Activated CD4-positive, alpha-beta T cell treated with anti-CD3 and anti-CD28 coated beads, Interleukin-2, amount 50 U/mL, for 1 hour (primary cell): ENCODE measurements around the gene RNF126.
"Not testable (repeated sequence)": the region's sequence is repeated elsewhere in the genome, so short reads cannot be mapped to it uniquely, and the experiment has no call there.

ENCODE experiments used
- DNase-seq: peaks from one replicate; pipeline ENCODE4 v3.0.0-alpha.2; 2020

The RNF126 gene

DNA sequence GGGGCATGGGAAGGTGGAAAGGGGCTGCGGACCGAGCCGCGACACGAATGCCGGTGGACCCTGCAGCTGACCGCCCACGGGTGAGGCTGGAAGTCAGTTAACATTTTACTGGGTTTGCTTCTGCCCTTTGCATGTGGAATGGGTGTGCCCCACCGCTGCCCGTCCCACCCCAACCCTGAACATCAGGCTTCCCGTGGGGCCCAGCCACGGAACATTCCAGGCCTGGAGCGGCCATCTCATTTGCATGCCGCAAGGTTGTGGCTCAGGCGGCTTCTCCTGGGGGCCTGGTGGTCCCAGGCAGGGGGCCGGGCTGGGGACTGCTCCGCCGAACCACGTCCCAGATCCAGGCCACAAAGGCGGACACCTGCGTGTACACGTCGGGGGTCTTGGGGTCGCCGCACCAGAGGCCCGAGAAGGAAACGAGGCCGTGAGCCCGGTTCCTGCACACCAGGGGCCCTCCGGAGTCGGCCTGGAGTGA is 22.5 kb upstream of the RNF126 start:
- DNase-seq, result no peak

DNA sequence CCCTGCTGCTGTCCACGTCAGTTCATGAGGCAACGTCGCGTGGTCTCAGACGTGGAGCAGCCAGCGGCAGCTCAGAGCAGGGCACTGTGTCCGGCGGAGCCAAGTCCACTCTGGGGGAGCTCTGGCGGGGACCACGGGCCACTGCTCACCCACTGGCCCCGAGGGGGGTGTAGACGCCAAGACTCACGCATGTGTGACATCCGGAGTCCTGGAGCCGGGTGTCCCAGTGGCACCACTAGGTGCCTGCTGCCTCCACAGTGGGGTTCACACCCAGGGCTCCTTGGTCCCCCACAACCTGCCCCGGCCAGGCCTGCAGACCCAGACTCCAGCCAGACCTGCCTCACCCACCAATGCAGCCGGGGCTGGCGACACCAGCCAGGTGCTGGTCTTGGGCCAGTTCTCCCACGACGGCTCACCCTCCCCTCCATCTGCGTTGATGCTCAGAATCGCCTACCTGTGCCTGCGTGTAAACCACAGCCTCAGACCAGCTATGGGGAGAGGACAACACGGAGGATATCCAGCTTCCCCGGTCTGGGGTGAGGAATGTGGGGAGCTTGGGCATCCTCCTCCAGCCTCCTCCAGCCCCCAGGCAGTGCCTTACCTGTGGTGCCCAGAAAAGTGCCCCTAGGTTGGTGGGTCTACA is 19.8 kb upstream of the RNF126 start:
- DNase-seq, result no peak

- peak; percentile 93 for DNase-seq
These were observed 18.3 kb upstream of the RNF126 start for GRCh38 chr19:681029-682019.

DNA sequence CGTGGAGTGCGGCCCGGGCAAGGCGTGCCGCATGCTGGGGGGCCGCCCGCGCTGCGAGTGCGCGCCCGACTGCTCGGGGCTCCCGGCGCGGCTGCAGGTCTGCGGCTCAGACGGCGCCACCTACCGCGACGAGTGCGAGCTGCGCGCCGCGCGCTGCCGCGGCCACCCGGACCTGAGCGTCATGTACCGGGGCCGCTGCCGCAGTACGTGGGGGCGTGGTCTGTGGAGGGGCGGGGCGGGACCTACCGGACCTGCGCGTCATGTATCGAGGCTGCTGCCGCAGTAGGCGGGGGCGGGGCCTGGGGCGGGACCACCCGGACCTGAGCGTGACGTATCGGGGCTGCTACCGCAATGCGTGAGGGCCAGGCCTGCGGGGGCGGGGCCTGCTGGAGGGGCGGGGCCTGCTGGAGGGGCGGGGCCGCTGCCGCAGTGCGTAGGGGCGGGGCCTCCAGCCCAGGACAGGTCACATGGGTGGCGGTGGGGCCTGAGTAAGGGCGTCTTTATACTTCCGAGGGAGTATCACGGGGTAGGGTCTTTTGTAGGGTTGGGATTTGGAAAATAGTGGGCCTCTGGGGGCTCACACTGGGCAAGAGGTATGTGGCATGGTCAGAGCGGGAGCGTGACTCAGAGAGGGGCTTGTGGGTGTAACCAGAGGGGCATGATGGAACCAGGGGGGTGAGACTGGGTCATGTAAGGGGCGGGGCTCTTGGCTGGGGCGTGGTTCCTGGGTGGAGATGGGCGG is 17.4 kb upstream of the RNF126 start:
- peak; percentile 100 for DNase-seq

- DNase-seq, result no peak
These were observed 16.6 kb upstream of the RNF126 start for GRCh38 chr19:679418-680286.

DNA sequence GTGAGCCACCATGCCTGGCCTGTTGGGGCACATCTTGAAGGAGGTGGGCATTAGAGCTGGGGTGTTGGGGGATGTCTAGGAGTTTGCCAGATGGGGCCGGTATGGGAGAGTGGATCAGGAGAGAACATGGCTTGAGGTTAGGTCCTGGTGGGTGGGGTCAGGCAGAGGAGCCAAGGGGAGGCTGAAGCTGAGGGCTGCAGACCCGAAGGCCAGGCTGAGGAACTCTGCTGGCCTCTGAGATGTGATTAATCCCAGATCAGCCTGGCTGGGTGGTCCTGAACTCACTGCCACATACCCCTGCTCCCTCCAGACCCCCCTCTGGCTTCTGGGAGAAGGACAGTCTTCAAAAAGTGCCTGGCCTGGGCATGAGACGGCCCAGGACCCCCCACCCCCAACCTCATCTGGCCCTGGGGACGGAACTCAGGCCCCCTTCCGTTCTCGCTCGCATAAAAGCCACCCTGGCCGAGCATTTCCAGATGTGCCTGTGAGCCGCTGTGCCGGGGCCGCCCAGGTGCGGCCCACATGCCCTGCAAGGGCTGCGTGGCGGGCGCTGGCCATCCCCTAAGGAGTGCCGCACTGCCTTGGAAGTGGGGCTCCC is 15.9 kb upstream of the RNF126 start:
- no peak for DNase-seq

DNA sequence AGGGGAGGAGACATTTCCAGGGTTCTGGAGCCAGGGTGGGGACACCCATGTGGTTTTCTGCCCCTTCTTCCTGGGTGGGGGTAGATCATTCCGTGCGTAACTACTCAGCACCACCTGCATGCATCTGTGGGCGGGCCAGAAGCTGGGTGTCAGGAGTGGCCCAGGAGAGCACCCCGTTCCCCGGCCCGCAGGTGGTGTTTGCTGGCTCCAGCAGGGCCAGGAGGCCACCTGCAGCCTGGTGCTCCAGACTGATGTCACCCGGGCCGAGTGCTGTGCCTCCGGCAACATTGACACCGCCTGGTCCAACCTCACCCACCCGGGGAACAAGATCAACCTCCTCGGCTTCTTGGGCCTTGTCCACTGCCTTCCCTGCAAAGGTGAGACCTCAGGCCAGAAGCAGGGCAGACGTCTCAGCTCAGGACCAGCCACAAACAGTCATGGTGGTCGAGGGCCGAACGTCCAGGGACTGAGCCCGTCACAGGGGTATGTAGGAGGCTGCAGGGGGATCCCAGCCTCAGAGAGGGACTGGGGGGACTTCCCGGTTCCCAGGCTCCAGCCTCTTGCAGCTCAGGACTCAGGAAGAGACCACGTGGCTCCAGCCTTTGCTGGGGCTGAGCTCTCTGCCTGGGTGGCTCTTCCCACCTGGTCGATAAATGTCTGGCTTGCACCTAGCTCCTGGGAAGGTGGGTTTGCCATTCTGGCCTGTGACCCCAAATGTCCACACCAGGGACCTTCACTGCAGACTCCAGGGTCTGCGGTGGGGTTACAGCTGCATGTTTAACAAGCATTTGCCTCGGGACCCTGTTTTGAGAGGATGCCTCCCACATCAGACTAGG is 14.8 kb upstream of the RNF126 start:
- DNase-seq, result no peak

- no peak for DNase-seq
These were observed 14.2 kb upstream of the RNF126 start for GRCh38 chr19:677201-677600.

GRCh38 chr19:676339-677105 is 13.5 kb upstream of the RNF126 start, which contains the start of gene FSTL3:
TSS of gene FSTL3 (plus strand) at chr19:676392. CDS start at chr19:676424, 32 bp downstream.
- no peak for DNase-seq

DNA sequence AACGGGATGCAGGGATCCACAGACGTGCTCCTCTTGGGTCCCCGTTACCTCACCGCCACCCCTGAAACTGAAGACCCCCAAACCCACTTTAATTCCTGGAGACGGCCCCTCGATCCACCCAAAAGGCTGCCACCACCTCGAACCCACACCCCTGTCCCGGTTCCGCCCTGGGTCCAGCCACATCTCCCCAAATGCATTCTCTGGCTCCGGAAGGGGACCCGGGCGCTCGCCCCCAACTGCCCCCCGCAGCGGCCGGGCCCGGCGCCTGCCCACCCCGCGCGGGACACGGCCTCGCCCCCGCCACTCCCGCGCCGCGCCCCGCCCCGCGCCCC is 13.0 kb upstream of the RNF126 start:
- no peak for DNase-seq

- no peak for DNase-seq
These were observed 11.5 kb upstream of the RNF126 start for GRCh38 chr19:674282-675151.

DNA sequence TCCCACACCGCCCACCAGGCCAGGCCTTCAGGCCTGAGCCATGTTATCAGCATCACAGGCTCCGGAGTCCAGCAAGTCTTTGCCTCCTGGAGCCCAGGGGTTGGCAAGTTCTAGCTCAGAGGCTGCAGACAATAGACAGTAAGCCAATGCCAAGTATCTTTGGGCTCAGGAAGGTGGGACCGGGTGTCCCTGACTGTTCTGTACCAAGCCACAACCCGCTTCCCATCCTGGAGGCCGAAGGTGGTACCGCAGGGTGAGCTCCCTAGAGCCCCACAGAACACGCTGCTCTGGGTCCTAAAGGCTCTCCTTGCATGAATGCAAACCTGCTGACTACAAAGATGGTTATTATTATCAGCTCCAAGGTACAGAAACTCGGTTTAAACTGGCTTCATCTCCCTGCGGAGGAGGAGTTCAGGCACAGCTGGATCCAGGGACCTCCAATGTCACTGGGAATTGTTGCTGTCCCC is 7.6 kb upstream of the RNF126 start:
- DNase-seq, result no peak

GRCh38 chr19:668675-669434 is 5.8 kb upstream of the RNF126 start:
- DNase-seq, result not testable (repeated sequence)

GRCh38 chr19:666985-667573 is 4.1 kb upstream of the RNF126 start:
- not testable (repeated sequence) for DNase-seq

GRCh38 chr19:664913-665443 is 2.0 kb upstream of the RNF126 start:
- DNase-seq, result peak; percentile 81

DNA sequence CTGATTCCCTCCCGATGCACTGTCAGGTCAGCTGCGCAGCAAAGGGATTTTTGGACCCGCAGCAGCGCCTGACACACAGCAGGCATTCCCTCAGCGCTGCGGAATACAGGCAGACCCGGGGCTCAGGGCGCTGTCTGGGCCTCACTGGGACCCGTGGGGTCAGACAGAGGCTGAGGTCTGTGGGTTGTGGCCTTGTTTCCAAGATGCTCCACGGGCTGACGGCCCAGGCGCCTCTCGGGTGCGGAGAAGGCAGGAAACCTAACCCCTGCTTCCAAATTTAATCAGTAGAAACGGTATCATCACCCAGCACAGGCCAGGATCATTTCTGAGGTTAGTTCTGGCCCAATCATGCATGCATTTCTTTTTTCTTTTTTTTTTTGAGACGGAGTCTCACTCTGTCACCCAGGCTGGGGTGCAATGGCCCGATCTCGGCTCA is 686 bp upstream of the RNF126 start:
- no peak for DNase-seq

- DNase-seq, result peak; percentile 64
These were observed 630 bp downstream of the RNF126 start for GRCh38 chr19:662207-662961.
